Mesenchymal stem cell (in vitro differentiated cells and primary cell): ENCODE measurements around the gene ADGRG7.

ENCODE experiments used
- DNase-seq: peaks from one replicate; pipeline ENCODE4 v3.0.0-alpha.2; 2013
- H2AFZ ChIP-seq: one replicate; pipeline ENCODE4 v1.6.1; 2013; ENCODE audit warnings: low read depth, mild to moderate bottlenecking, control low read depth, inconsistent platforms, low read length, moderate library complexity
- H2AK5ac ChIP-seq: 2 replicates; pipeline ENCODE4 v1.6.1; 2013; ENCODE audit warnings: low read length, moderate library complexity, mild to moderate bottlenecking, inconsistent platforms; ENCODE audit not compliant: severe bottlenecking
- H2BK120ac ChIP-seq: one replicate; pipeline ENCODE4 v1.6.1; 2013; ENCODE audit warnings: low read depth, mild to moderate bottlenecking, inconsistent platforms, low read length, moderate library complexity
- H2BK12ac ChIP-seq, 2 experiments: one replicate each; pipeline ENCODE4 v1.6.1; 2013; ENCODE audit warnings: inconsistent platforms in 2 of 2, low read length in 2 of 2, mild to moderate bottlenecking in 2 of 2, moderate library complexity in 2 of 2, control low read depth in 1 of 2
- H2BK15ac ChIP-seq: one replicate; pipeline ENCODE4 v1.6.1; 2013; ENCODE audit warnings: mild to moderate bottlenecking, low read depth, inconsistent platforms; ENCODE audit not compliant: poor library complexity, severe bottlenecking
- H2BK5ac ChIP-seq: 2 replicates; pipeline ENCODE4 v1.6.1; 2013; ENCODE audit warnings: low read depth, mild to moderate bottlenecking, low read length, control low read depth, inconsistent platforms; ENCODE audit not compliant: poor library complexity, severe bottlenecking
- H3K14ac ChIP-seq, 2 experiments: one replicate each; pipeline ENCODE4 v1.6.1; 2013; ENCODE audit warnings: inconsistent platforms in 2 of 2, low read length in 2 of 2, control low read depth in 1 of 2, mild to moderate bottlenecking in 1 of 2, moderate library complexity in 1 of 2
- H3K18ac ChIP-seq, 2 experiments: one replicate each; pipeline ENCODE4 v1.6.1; 2013; ENCODE audit warnings: inconsistent platforms in 2 of 2, low read length in 2 of 2, control low read depth in 1 of 2, low read depth in 1 of 2, mild to moderate bottlenecking in 1 of 2
- H3K23ac ChIP-seq, 2 experiments: one replicate each; pipeline ENCODE4 v1.6.1; 2013; ENCODE audit warnings: inconsistent platforms in 2 of 2, low read length in 2 of 2, mild to moderate bottlenecking in 2 of 2, moderate library complexity in 2 of 2, control low read depth in 1 of 2
- H3K27ac ChIP-seq: 2 replicates; pipeline ENCODE4 v1.5.1; 2013; ENCODE audit warnings: mild to moderate bottlenecking, moderate library complexity, low read length, control low read depth, inconsistent platforms; ENCODE audit not compliant: poor library complexity, severe bottlenecking
- H3K27me3 ChIP-seq, 2 experiments: 2 replicates each; pipeline versions ENCODE4 v1.6.1 to v1.7.0; 2013; ENCODE audit warnings: low read length in 2 of 2, mild to moderate bottlenecking in 2 of 2, moderate library complexity in 2 of 2, control low read depth in 1 of 2, inconsistent platforms in 1 of 2; ENCODE audit not compliant: control insufficient read depth in 1 of 2, insufficient read depth in 1 of 2
- H3K36me3 ChIP-seq, 2 experiments: 2 replicates each; pipeline versions ENCODE4 v1.6.1 to v1.7.0; 2013; ENCODE audit warnings: low read length in 2 of 2, control low read depth in 1 of 2, inconsistent platforms in 1 of 2, low read depth in 1 of 2, mild to moderate bottlenecking in 1 of 2; ENCODE audit not compliant: insufficient read depth in 2 of 2, control insufficient read depth in 1 of 2
- H3K4ac ChIP-seq, 2 experiments: one replicate each; pipeline ENCODE4 v1.6.1; 2013; ENCODE audit warnings: inconsistent platforms in 2 of 2, low read length in 2 of 2, mild to moderate bottlenecking in 2 of 2, moderate library complexity in 2 of 2, control low read depth in 1 of 2, low read depth in 1 of 2
- H3K4me1 ChIP-seq: 2 replicates; pipeline ENCODE4 v1.6.1; 2013; ENCODE audit warnings: low read depth, low read length, control low read depth; ENCODE audit not compliant: control insufficient read depth, insufficient read depth
- H3K4me2 ChIP-seq: 2 replicates; pipeline ENCODE4 v1.6.1; 2013; ENCODE audit warnings: low read length, mild to moderate bottlenecking, inconsistent platforms; ENCODE audit not compliant: poor library complexity, severe bottlenecking
- H3K4me3 ChIP-seq, 2 experiments: 2 replicates each; pipeline versions ENCODE4 v1.5.1 to v1.7.0; 2013; ENCODE audit warnings: low read length in 2 of 2, mild to moderate bottlenecking in 2 of 2, control low read depth in 1 of 2, low read depth in 1 of 2; ENCODE audit not compliant: insufficient read depth in 1 of 2
- H3K79me1 ChIP-seq: replicated peaks from 2 replicates; pipeline ENCODE4 v1.6.1; 2013; ENCODE audit warnings: mild to moderate bottlenecking, control low read depth, low read length, inconsistent platforms; ENCODE audit not compliant: poor library complexity, severe bottlenecking
- H3K9ac ChIP-seq: 2 replicates; pipeline ENCODE4 v1.7.0; 2013; ENCODE audit warnings: mild to moderate bottlenecking, low read length, moderate library complexity
- H3K9me3 ChIP-seq: 2 replicates; pipeline ENCODE4 v1.7.0; 2013; ENCODE audit warnings: mild to moderate bottlenecking, low read length; ENCODE audit not compliant: control insufficient read depth
- H4K8ac ChIP-seq: one replicate; pipeline ENCODE4 v1.6.1; 2013; ENCODE audit warnings: inconsistent platforms, mild to moderate bottlenecking, low read length, moderate library complexity
- H4K91ac ChIP-seq: one replicate; pipeline ENCODE4 v1.6.1; 2013; ENCODE audit warnings: mild to moderate bottlenecking, low read length, inconsistent platforms
- WGBS: methylation state at CpG from one replicate; pipeline ENCODE4 v1.1.7; 2013; ENCODE audit warnings: mixed read lengths; 5-methylcytosine and 5-hydroxymethylcytosine counted together

Gene ADGRG7

DNA sequence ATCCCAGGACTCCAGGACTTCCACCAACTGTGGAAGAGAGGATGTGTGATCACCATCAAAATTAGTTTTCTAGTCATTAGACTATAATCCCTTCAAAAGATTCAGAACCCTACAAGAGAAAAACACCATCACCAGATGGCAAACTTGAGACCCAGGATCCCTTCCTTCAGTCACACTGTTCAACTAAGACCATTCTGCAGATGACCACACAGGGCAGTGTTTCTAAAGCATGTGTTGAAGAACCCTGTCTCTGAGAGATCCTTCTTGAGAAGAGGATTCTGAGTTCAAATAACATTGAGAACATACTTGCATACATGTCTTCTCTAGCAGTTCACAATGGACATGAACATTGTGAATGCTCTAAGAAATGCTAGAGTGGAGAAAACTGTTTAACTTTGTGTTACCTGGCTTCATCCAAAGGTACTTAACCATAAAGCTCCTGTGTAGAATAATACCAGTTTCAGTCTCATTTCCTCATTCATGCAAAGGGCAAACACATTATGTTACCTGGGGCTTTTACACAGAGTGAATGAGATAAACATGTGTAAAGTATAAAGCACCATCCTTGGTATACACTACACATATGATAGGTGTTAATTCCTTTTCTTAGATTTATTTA, 2.4 kb upstream of the ADGRG7 start:
- no peak overlapping the region for H3K27ac ChIP-seq
- H4K8ac ChIP-seq = no peak overlapping the region
- no peak overlapping the region for H2AK5ac ChIP-seq
- no peak overlapping the region for H3K18ac ChIP-seq
- no peaks in the 10 kb centered on the region for H3K9me3 ChIP-seq
- no peak overlapping the region for H4K91ac ChIP-seq
- no peak overlapping the region for H3K4me3 ChIP-seq
- H3K4me1 ChIP-seq = no peaks in the 10 kb centered on the region
- H3K27me3 ChIP-seq = peaks cover 0 to 3% of the 10 kb centered on the region in 2 experiments
- H3K23ac ChIP-seq = no peak overlapping the region
- no peak overlapping the region for H3K9ac ChIP-seq
- DNase-seq = no peak
- no peak overlapping the region for H3K4me2 ChIP-seq
- H3K14ac ChIP-seq = no peak overlapping the region
- no peak overlapping the region for H3K4ac ChIP-seq
- H2BK120ac ChIP-seq = no peak overlapping the region
- no peak overlapping the region for H2BK12ac ChIP-seq
- H2AFZ ChIP-seq = no peak overlapping the region
- H2BK5ac ChIP-seq = no peak overlapping the region
- H2BK15ac ChIP-seq = no peak overlapping the region
- no peaks in the 10 kb centered on the region for H3K79me1 ChIP-seq
- H3K36me3 ChIP-seq = no peaks in the 10 kb centered on the region

DNA sequence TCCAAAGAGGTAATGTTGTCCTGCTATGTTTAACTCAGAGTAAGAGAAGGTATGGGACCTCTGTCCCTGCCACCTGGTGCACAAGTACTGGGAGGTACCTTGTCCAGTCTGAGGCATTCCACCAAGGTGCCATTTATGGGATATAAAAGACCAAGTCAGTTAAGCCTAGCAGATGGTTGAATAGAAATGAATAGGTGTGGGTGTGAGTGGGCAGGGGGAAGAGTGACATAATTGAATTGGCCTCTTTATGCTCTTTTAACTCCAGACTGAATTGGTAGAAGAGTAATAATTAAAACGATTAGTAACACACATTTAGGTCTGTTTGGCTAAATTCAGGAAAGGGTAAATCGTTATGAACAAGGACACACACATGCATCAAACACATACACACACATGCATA, 562 bp downstream of the ADGRG7 start:
- no peak for DNase-seq
- no peaks in the 10 kb centered on the region for H3K4me1 ChIP-seq
- H2BK12ac ChIP-seq = no peak overlapping the region
- no peaks in the 10 kb centered on the region for H3K79me1 ChIP-seq
- no peak overlapping the region for H3K9ac ChIP-seq
- H3K23ac ChIP-seq = no peak overlapping the region
- no peaks in the 10 kb centered on the region for H3K36me3 ChIP-seq
- no peak overlapping the region for H3K14ac ChIP-seq
- no peak overlapping the region for H3K4me2 ChIP-seq
- H2AK5ac ChIP-seq = no peak overlapping the region
- H3K9me3 ChIP-seq = no peaks in the 10 kb centered on the region
- no peak overlapping the region for H3K4ac ChIP-seq
- H4K91ac ChIP-seq = no peak overlapping the region
- no peak overlapping the region for H4K8ac ChIP-seq
- peaks cover 0 to 3% of the 10 kb centered on the region in 2 experiments for H3K27me3 ChIP-seq
- H3K4me3 ChIP-seq = no peak overlapping the region
- H3K27ac ChIP-seq = no peak overlapping the region
- H2BK15ac ChIP-seq = no peak overlapping the region
- WGBS = no CpG with 5 or more reads among the region's 2 CpGs
- no peak overlapping the region for H2BK5ac ChIP-seq
- no peak overlapping the region for H3K18ac ChIP-seq
- no peak overlapping the region for H2AFZ ChIP-seq
- H2BK120ac ChIP-seq = no peak overlapping the region

DNA sequence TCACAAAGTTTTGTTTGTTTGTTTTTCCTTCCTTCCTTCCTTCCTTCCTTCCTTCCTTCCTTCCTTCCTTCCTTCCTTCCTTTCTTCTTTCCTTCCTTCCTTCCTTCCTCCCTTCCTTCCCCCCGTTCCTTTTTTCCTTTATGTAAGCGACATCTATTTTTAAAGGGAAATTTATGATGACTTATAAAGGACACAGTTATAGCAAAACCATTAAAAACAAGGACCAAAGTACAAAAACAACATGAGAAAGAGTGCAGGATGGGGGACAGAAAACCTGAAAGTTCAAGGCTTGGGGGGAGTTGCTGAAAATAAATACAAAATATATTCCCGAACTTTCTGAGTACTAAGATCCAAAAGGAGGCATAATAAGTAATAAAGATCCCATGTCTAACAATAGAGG, 1.8 kb downstream of the ADGRG7 start:
- peaks cover 0 to 3% of the 10 kb centered on the region in 2 experiments for H3K27me3 ChIP-seq
- H3K36me3 ChIP-seq = no peaks in the 10 kb centered on the region

DNA sequence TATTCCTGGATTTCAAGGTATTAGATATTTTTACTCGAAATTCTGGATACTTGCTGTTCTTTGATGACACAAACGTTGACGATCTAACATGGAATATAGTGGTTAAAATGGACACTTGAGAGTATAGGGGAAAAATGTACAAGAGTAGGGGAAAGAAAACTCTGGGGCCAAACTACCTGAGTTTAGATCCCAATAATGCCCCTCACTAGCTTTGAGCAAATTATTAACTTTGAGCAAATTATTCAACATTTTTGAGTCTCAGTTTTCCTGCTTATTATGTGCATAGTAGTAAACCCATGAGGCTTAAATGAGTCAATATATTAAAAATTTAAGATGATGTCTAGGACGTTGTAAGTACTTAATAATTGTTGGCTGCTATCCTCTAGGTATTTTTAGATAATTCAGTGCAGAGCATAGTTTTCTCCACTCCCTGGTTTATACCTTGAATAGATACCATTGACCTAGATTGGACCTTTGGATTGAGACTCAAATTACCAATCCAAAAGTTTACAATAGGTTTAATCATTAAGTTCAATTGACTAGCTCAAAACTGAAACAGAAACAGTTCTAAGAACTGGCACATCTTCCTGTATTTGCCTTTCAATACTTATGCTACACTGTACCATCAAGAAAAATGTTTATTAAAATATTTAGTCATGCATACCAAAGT, 4.5 kb downstream of the ADGRG7 start:
- H3K4me3 ChIP-seq = no peak overlapping the region
- no peak overlapping the region for H2BK15ac ChIP-seq
- no peak overlapping the region for H2AFZ ChIP-seq
- no peak overlapping the region for H3K27ac ChIP-seq
- H2BK120ac ChIP-seq = no peak overlapping the region
- H3K4me2 ChIP-seq = no peak overlapping the region
- H3K4ac ChIP-seq = no peak overlapping the region
- no peak overlapping the region for H3K23ac ChIP-seq
- 88% methylated on average over 3 of the region's 4 CpGs for WGBS
- H3K14ac ChIP-seq = no peak overlapping the region
- no peak overlapping the region for H2BK5ac ChIP-seq
- H3K4me1 ChIP-seq = no peaks in the 10 kb centered on the region
- H2AK5ac ChIP-seq = no peak overlapping the region
- H3K27me3 ChIP-seq = peaks cover 0 to 3% of the 10 kb centered on the region in 2 experiments
- no peak overlapping the region for H4K91ac ChIP-seq
- DNase-seq = no peak
- no peaks in the 10 kb centered on the region for H3K9me3 ChIP-seq
- no peaks in the 10 kb centered on the region for H3K36me3 ChIP-seq
- no peak overlapping the region for H4K8ac ChIP-seq
- H2BK12ac ChIP-seq = no peak overlapping the region
- no peak overlapping the region for H3K9ac ChIP-seq
- H3K18ac ChIP-seq = no peak overlapping the region
- H3K79me1 ChIP-seq = no peaks in the 10 kb centered on the region

More for the DNA sequence above, 1.8 kb downstream of the ADGRG7 start:
- H3K18ac ChIP-seq = no peak overlapping the region
- no peak overlapping the region for H3K4ac ChIP-seq
- H2BK5ac ChIP-seq = no peak overlapping the region
- no peak overlapping the region for H3K9ac ChIP-seq
- H2BK120ac ChIP-seq = no peak overlapping the region
- no peak overlapping the region for H2BK15ac ChIP-seq
- no peak overlapping the region for H3K27ac ChIP-seq
- no peak overlapping the region for H3K4me3 ChIP-seq
- H2AK5ac ChIP-seq = no peak overlapping the region
- H2BK12ac ChIP-seq = no peak overlapping the region
- no peaks in the 10 kb centered on the region for H3K9me3 ChIP-seq
- H3K79me1 ChIP-seq = no peaks in the 10 kb centered on the region
- H3K4me2 ChIP-seq = no peak overlapping the region
- H3K4me1 ChIP-seq = no peaks in the 10 kb centered on the region
- DNase-seq = no peak
- H2AFZ ChIP-seq = no peak overlapping the region
- no peak overlapping the region for H3K14ac ChIP-seq
- H4K91ac ChIP-seq = no peak overlapping the region
- no peak overlapping the region for H3K23ac ChIP-seq
- no CpG with 5 or more reads among the region's 3 CpGs for WGBS
- H4K8ac ChIP-seq = no peak overlapping the region
